Peyer's patch (tissue), 4 donors: ENCODE results near the gene PI16. TPM values are rescaled to one million over a fixed set of nuclear protein-coding genes. Genes with fewer than 3 reads are reported as not detected.
"Not testable (repeated sequence)": the region's sequence is repeated elsewhere in the genome, so short reads cannot be mapped to it uniquely, and the experiment has no call there.

ENCODE experiments used
- DNase-seq, 3 donors: peaks; one replicate each; pipeline ENCODE4 v3.0.0-alpha.2; 2017 to 2019
- H3K27ac ChIP-seq, 4 donors: fragments of 200-600 bp; sonication (generic); one replicate each; pipeline ENCODE4 v1.5.1; 2016 to 2019
- H3K27me3 ChIP-seq, 2 donors: fragments of 200-600 bp; sonication (generic); one replicate each; pipeline ENCODE4 v1.5.1; 2019
- H3K36me3 ChIP-seq, 3 donors: fragments of 200-600 bp; sonication (generic); one replicate each; pipeline ENCODE4 v1.5.1; 2016 to 2019
- H3K4me1 ChIP-seq, 4 donors: fragments of 200-600 bp; sonication (generic); one replicate each; pipeline ENCODE4 v1.5.1; 2016 to 2019
- H3K4me3 ChIP-seq, 4 donors: fragments of 200-600 bp; sonication (generic); 1 replicate in 3 of 4; 2 replicates in 1 of 4; pipeline ENCODE4 v1.5.1; 2016 to 2019; ENCODE audit warnings: mild to moderate bottlenecking in 1 of 4
- H3K9me3 ChIP-seq, 4 donors: fragments of 200-600 bp; sonication (generic); one replicate each; pipeline ENCODE4 v1.5.1; 2016 to 2019; ENCODE audit warnings: mild to moderate bottlenecking in 1 of 4
- POLR2A ChIP-seq, 2 donors: fragments of 450-650 bp; IDR thresholded peaks; one replicate each; pipeline ENCODE4 v1.5.1; 2017; ENCODE audit warnings: antibody characterized with exemption in 2 of 2, mild to moderate bottlenecking in 2 of 2, moderate library complexity in 2 of 2
- total RNA-seq, 4 donors: library from RNA; depleted of rRNA; stranded (reverse); fragments of >200 nt; gene quantifications; one replicate each; pipeline ENCODE4 v1.1.0, GENCODE V29; 2016
- TF ChIP-seq, protein P1 (sequence below), 6 experiments: fragments of 450-650 bp in 4 of 6; fragments of 200-600 bp in 2 of 6; sonication (generic) in 1 of 6; IDR thresholded peaks; one replicate each; pipeline ENCODE4 v1.5.1; 2017 to 2019; ENCODE audit warnings: antibody characterized with exemption in 6 of 6, mild to moderate bottlenecking in 3 of 6, moderate library complexity in 1 of 6

The PI16 gene
- total RNA-seq, 4 donors from 2014 or later, result 1.5 to 6.2 TPM; not detected in 2

GRCh38 chr6:36989264-36989663 is 34.7 kb downstream of the PI16 start:
- Histone ChIP-seq H3K27ac (no peak overlapping the region), H3K9me3 (no peaks in the 10 kb centered on the region), H3K4me3 (no peak overlapping the region), H3K36me3 (no peaks in the 10 kb centered on the region), H3K4me1 (peaks cover 0 to 16% (median 0%) of the 10 kb centered on the region in 4 donors), H3K27me3 (no peaks in the 10 kb centered on the region)
- no peak for TF ChIP-seq POLR2A (IDR thresholded peaks at IDR 0.05)
- TF ChIP-seq, protein P1, sequence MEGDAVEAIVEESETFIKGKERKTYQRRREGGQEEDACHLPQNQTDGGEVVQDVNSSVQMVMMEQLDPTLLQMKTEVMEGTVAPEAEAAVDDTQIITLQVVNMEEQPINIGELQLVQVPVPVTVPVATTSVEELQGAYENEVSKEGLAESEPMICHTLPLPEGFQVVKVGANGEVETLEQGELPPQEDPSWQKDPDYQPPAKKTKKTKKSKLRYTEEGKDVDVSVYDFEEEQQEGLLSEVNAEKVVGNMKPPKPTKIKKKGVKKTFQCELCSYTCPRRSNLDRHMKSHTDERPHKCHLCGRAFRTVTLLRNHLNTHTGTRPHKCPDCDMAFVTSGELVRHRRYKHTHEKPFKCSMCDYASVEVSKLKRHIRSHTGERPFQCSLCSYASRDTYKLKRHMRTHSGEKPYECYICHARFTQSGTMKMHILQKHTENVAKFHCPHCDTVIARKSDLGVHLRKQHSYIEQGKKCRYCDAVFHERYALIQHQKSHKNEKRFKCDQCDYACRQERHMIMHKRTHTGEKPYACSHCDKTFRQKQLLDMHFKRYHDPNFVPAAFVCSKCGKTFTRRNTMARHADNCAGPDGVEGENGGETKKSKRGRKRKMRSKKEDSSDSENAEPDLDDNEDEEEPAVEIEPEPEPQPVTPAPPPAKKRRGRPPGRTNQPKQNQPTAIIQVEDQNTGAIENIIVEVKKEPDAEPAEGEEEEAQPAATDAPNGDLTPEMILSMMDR (IDR thresholded peaks at IDR 0.05), result no peak
- DNase-seq, result no peak

DNA sequence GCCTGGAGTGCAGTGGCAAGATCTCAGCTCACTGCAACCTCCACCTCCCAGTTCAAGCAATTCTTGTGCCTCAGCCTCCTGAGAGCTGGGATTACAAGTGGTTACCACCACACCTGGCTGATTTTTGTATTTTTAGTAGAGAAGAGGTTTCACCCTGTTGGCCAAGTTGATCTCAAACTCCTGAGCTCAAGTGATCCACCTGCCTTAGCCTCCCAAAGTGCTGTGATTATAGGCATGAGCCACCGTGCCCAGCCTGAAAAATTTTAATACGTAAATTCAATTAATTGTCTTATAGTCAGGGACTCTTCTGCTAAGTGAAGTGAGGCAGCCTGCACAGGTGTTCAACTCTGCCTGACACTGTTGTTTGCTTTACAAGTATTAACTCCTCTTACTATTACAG is 35.9 kb downstream of the PI16 start:
- DNase-seq, H3K9me3 ChIP-seq, H3K27me3 ChIP-seq, H3K4me1 ChIP-seq, H3K36me3 ChIP-seq, H3K4me3 ChIP-seq, H3K27ac ChIP-seq: not testable (repeated sequence)

- no peak for DNase-seq
- Histone ChIP-seq H3K36me3 (no peaks in the 10 kb centered on the region), H3K9me3 (no peaks in the 10 kb centered on the region), H3K27me3 (no peaks in the 10 kb centered on the region), H3K4me1 (peaks cover 0 to 7% (median 0%) of the 10 kb centered on the region in 4 donors), H3K4me3 (no peak overlapping the region), H3K27ac (peak overlapping the region in 1 of 4 donors; percentile 46)
- TF ChIP-seq POLR2A (IDR thresholded peaks at IDR 0.05), result no peak
- TF ChIP-seq, protein P1 (IDR thresholded peaks at IDR 0.05), result no peak
These were observed 43.5 kb downstream of the PI16 start for GRCh38 chr6:36997811-36998722.

DNA sequence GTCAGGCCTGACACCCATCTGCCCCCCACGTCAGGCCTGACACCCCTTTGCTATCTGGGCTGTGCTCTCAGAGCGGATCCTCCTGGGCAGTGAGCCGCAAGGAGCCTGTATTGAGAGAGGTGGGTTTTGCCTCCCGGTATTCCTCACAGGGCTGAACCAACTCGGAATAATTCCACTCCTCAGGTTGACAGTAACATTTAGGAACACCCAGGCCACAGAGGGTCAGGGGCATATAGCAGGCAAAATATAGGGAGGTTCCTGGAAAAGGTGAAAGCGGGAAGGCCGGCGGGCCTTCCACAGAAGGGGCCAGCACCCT is 44.1 kb downstream of the PI16 start:
- H3K27ac ChIP-seq, result no peak overlapping the region
- H3K4me3 ChIP-seq, result no peak overlapping the region
- H3K27me3 ChIP-seq, result no peaks in the 10 kb centered on the region
- H3K9me3 ChIP-seq, result no peaks in the 10 kb centered on the region
- H3K4me1 ChIP-seq, result peaks cover 0 to 7% (median 0%) of the 10 kb centered on the region in 4 donors
- TF ChIP-seq POLR2A (IDR thresholded peaks at IDR 0.05), result no peak
- TF ChIP-seq, protein P1 (IDR thresholded peaks at IDR 0.05), result no peak
- DNase-seq, result no peak
- no peaks in the 10 kb centered on the region for H3K36me3 ChIP-seq

GRCh38 chr6:36999061-36999750 is 44.7 kb downstream of the PI16 start:
- no peaks in the 10 kb centered on the region for H3K36me3 ChIP-seq
- peaks cover 0 to 7% (median 0%) of the 10 kb centered on the region in 4 donors for H3K4me1 ChIP-seq
- no peaks in the 10 kb centered on the region for H3K9me3 ChIP-seq
- DNase-seq, result no peak
- H3K27me3 ChIP-seq, result no peaks in the 10 kb centered on the region
- no peak overlapping the region for H3K27ac ChIP-seq
- no peak overlapping the region for H3K4me3 ChIP-seq
- TF ChIP-seq, protein P1 (IDR thresholded peaks at IDR 0.05), result no peak
- TF ChIP-seq POLR2A (IDR thresholded peaks at IDR 0.05), result no peak

DNA sequence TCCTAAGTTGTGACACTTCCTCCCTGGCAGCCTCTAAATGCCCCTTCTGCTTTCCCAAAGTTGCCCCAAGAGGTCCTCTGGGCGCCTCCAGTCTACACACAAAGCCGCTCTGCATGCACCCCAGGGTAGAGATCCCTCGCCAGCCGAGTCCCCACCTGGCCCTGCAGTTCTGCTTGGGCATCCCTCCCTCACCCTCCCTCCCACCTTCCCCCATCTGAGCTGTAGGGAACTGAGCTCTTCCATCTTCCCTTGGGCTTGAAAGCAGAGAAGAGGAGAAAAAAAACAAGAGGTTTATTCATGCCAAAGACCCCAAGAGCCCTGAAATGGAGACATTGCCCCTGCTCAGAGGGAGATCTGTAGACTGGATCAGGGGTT is 45.2 kb downstream of the PI16 start:
- no peaks in the 10 kb centered on the region for H3K27me3 ChIP-seq

More for the DNA sequence above, 45.2 kb downstream of the PI16 start:
- H3K9me3 ChIP-seq, result no peaks in the 10 kb centered on the region
- TF ChIP-seq, protein P1 (IDR thresholded peaks at IDR 0.05), result no peak
- TF ChIP-seq POLR2A (IDR thresholded peaks at IDR 0.05), result no peak
- no peaks in the 10 kb centered on the region for H3K36me3 ChIP-seq
- H3K4me1 ChIP-seq, result peaks cover 0 to 7% (median 0%) of the 10 kb centered on the region in 4 donors
- no peak overlapping the region for H3K4me3 ChIP-seq
- no peak overlapping the region for H3K27ac ChIP-seq
- no peak for DNase-seq
